ENCODE results near the gene EPHB2. TPM values are rescaled to one million over a fixed set of nuclear protein-coding genes. Genes with fewer than 3 reads are reported as not detected.

Gene EPHB2
- total RNA-seq, 1 donor from 2014 or later = 22.8 TPM

DNA sequence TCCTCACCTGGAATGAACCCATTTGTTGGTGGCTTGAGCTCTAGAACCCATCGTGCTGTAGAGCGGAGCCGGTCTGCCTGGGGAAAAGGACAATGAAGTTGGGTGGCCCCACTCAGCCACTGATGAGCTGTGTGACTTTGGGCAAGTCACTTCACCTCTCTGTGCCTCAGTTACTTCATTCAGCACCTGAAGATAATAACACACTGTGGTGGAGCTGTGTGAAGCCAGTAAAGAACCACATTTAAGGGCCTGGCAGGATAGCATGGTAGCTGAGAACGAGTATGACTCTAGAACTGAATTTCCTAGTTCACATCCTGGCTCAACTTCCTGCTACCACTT, 37.1 kb downstream of the EPHB2 start:
- FAIRE-seq (no peak), DNase-seq (ENCODE audit: low spot score in 2 of 2) (no peak)

DNA sequence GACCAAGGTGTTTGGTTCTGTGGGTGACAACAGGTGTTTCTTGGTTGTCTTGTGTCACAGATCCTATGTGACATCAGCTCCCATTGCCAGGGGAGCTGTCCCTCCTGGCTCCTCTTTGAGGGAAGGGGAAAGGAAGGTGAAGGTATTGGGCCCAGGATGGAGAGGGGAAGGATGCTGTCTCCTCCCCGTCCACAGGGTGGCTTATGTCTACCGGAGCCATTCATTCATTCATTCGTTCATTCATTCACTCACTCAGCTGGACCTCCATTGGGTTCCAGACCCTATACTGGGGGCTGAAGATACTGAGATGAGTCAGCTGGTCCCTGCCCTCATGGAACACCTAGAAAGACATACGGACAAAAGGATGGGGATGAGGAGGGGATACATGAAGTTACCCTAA, 38.9 kb downstream of the EPHB2 start:
- FAIRE-seq (no peak), DNase-seq (ENCODE audit: low spot score in 2 of 2) (no peak)

DNA sequence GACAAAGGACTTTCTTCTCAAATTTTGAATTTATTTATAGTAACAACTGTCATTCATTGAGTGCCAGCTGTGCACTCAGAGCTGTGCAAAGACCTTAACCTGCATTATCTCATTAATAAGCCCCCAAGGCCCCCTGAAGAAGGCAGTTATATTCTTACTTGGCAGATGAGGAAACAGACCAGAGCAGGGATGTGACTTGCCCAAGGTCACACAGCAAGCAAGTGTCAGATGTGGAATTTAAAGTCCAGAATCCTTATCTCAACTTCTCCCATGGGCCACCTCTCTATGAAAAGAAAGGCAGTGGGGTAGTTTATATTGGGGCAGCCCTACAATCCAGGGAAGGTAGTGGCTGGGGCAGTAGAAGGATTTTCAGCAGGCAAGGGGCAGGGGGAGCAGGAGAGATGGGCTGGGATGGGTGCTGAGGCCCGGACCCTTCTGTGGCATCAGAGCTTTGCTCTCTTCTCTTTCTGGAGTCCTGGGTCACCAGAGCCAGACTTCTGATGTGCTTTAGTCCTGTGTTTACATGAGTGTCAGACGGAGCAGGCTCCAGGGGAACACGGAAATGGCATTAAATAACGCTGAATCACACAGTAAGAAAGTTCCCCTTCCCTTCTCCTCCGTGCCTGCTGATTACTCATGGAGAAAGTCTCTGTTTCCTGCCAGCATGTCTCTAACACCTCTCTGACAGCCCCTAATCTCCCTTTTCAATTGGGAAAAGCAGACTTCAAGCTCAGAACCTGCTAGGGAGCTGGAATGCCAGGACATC, 39.5 kb downstream of the EPHB2 start:
- no peak for FAIRE-seq
- DNase-seq (ENCODE audit: low spot score in 2 of 2) = no peak

DNA sequence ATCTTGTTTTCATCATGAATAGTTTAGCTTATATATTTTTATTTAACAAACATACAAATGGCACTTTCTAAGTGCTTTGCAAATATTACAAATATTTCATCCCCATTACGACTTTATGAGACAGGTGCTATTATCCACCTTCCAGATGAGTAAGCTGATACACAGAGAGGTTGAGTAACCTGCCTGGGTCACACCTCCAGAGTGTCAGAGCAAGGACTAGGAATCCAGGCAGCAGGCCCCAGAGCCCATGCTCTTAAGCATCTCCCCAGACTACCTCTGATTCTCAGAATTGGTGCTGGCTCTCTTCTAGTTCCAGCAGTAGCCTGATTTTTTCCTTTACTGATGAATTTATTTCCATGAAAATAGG, 40.0 kb downstream of the EPHB2 start:
- DNase-seq (ENCODE audit: low spot score in 2 of 2) (no peak), FAIRE-seq (no peak)

DNA sequence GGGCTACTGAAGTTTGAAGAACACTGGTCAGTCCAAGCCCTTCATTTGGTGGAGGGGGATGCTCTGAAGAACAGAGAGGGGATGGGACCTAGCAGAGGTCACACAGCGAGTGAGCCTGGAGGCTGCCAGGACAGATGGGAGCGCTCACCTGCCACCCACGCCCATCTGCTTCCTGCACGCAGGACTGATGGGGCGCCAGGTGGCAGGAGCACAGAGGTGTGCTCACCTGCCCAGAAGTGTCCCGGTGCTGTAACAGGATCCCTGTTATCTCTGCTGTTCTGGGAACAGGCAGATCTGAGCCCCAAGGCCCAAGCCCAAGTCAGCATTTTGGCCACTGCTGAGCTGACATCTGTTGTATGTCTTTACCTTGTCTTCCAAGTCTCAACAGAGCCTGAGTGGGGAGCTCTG, 40.5 kb downstream of the EPHB2 start:
- DNase-seq (ENCODE audit: low spot score in 2 of 2) = no peak
- FAIRE-seq = no peak

DNA sequence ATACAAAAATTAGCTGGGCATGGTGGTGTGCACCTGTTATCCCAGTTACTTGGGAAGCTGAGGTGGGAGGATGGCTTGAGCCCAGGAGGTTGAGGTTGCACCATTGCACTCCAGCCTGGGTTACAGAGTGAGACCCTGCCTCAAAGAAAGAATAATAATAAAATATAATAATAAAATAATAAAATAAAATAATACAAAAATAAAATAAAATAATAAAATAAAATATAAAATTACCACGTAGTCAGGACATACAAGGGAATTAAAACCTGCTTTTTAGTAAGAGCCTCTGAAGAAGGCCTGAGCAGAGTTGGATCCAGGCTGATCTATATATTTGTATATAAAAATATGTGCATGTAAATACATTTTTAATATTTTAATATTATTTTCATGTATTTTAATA, 41.7 kb downstream of the EPHB2 start:
- FAIRE-seq = no peak
- no peak for DNase-seq (ENCODE audit: low spot score in 2 of 2)

DNA sequence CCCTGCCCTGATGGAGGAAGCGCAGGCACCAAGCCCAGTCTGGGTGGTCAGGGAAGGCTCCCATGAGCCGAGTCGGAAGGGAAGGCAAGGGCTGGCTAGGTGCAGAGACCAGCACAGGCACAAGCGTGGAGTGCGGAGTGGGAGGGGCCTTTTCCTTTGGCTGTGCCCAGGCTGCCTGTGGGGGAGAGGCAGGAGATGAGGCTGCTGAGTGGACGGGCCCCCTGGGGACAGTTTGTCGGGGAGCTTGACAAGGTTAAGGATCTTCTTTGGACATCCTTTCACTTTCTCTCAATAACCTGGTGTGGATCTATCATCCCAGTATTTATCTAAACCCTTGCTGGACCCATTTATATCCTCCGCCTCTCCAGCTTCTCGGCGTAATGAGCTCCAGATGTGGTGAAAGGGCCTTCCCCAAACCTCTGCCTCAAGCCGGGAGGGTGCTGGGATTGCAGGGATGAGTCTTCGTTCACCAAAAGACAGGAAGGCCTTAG, 42.9 kb downstream of the EPHB2 start:
- DNase-seq (ENCODE audit: low spot score in 2 of 2) = no peak
- FAIRE-seq = no peak

DNA sequence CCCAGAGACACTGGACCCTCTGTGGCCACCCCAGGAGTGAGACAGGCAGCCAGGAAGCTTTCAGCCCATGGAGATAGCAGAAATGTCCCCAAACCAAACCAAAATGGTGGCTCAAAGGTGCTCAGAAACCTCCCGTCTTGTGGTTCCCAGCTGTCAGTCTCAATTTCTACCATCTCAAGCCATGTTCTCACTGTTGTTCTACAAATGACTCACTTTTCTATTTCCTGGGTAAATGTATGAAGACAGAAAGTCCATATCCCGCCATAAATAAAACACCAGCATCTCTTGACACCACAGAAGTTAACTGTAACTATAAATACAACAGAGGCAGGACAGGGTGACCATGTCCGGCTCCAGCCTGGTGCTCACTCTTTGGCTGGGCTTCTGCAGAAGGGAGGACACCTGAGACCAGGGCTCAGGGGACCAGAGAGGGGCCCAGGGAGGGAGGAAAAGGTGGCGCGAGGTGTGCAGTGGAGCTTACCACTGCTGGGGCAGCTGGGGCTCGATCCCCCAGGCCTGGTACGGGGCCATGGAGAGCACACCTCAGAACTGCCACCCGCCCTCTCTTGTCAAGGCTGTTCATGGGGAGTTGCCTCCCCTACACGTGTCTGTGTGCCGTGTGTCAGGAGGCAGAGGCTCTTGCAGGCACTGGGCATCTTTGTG, 43.6 kb downstream of the EPHB2 start:
- no peak for DNase-seq (ENCODE audit: low spot score in 2 of 2)
- no peak for FAIRE-seq

DNA sequence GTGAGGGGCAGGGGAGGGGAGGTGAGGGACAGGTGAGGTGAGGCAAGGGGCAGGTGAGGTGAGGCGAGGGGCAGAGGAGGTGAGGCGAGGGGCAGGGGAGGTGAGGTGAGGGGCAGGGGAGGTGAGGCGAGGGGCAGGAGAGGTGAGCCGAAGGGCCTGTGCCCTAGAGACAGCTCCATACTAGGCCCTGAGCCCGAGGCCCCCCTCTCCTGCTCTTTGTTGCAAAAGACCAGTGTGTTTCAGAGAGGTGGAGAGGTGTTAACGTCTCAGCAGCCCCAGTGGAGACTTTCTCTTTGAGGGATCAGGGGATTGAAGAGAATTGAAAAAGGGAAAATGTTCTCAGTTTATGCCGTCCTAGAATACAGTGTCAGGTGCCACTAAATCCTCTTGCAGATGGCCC, 44.2 kb downstream of the EPHB2 start:
- FAIRE-seq (no peak), DNase-seq (ENCODE audit: low spot score in 2 of 2) (no peak)

DNA sequence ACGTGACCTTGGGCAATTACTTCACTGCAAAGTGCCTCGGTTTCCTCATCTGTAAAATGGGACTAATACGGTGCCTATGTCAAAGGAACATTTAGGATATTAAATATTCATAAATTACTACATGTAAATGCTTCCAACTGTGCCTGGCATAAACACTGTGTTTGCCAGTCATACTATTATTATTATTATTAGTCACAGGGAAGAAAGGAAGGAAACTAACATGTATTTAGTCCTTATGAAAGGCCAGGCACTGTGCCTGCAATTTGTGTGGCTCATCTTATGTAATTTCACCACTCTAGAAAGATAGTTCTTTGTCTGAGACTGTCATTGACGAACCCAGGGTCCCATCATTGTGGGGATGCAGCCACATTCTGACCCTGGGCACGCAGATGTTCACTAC, 45.0 kb downstream of the EPHB2 start:
- DNase-seq (ENCODE audit: low spot score in 2 of 2) (no peak), FAIRE-seq (no peak)

DNA sequence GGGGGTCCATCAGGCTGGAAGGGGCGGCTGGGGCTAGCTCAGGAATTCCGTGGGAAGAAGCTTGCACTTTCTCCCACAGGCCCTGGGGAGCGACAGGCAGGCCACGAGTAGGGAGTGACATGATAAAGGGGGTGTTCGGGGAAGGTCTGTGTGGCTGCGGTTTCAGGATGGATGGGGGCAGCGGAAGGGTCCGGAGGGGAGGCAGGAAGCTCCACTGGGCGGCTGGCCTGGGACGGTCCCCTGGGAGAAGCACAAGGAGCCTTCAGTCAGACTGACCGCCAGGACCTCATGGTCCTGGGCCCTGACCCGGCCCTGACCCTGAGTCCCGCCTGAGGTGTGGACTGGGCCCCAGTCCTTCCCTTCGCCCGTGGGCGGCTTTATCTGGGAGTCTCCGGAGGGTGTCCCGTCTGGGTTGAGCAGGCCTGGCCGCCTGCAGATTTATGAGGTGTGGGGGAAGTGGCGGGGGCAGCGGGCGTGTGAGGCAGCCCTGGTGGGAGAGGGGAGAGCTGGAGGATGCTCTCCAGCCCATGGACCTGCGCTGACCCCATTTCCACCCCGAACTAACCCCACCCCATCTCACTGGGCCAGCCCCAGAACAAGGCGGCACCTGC, 45.6 kb downstream of the EPHB2 start:
- FAIRE-seq = no peak

DNA sequence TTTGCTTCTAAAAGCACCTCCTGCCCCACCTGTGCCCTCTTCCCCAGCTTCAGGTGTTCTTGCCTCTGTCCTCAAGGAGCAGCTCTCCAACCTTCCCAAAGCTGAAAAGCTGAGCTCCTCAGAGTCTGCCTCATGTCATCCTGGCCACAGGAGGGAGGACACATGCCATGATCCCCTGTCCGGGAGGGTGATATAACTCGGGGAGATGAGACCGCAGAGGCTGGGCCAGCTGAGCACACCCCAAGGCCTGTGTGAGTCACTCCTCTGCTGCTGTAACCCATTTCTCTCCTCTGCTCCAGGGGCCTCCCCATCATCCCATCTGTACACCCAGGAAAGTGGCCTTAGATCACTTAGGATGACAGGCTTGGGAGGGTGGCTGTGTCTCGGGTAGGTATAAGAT, 49.8 kb downstream of the EPHB2 start:
- FAIRE-seq = no peak
- peak in 1 of 2 donors; percentile 42 for DNase-seq (ENCODE audit: low spot score in 2 of 2)

More for the DNA sequence above, 45.6 kb downstream of the EPHB2 start:
- no peak for DNase-seq (ENCODE audit: low spot score in 2 of 2)

DNA sequence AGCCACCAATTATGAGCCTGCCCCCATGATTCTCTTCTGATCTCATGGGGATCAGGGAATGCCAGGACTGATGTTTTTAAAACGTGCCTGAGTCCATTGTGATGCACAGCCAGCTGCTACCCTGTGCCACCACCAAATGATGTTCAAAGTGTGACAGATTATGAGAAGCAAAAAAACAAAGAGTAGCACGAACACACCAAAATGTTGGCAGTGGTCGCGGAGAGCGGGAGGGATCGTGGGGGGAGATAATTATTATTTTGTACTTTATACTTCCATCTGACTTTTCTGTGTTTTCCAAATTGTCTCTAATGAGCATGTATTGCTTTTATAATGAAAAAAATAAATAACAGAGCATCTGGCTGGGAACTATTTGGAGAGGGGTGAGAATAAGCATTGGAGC, 50.5 kb downstream of the EPHB2 start:
- no peak for DNase-seq (ENCODE audit: low spot score in 2 of 2)

DNA sequence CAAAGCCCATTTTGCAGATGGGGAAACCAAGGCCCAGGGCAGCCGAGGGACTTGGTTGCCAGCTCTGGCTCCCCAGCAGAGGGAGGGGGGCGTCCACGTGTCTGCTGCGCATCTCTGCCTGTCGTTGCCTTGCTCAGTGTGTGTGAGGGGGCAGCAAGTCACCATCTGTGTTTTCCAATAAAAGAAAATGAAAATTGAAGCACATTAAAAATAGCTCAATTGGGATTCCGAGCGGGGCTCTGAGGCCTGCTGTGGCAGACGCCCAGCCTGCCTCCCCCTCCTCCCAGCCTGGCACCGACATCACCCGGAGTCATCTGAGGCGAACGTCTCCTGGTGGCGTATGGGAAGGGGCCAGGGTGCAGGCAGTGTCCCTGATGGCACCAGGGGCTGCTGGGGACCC, 51.2 kb downstream of the EPHB2 start:
- DNase-seq (ENCODE audit: low spot score in 2 of 2) = peak in 1 of 2 donors; percentile 59
- no peak for FAIRE-seq

More for the DNA sequence above, 50.5 kb downstream of the EPHB2 start:
- FAIRE-seq = no peak

DNA sequence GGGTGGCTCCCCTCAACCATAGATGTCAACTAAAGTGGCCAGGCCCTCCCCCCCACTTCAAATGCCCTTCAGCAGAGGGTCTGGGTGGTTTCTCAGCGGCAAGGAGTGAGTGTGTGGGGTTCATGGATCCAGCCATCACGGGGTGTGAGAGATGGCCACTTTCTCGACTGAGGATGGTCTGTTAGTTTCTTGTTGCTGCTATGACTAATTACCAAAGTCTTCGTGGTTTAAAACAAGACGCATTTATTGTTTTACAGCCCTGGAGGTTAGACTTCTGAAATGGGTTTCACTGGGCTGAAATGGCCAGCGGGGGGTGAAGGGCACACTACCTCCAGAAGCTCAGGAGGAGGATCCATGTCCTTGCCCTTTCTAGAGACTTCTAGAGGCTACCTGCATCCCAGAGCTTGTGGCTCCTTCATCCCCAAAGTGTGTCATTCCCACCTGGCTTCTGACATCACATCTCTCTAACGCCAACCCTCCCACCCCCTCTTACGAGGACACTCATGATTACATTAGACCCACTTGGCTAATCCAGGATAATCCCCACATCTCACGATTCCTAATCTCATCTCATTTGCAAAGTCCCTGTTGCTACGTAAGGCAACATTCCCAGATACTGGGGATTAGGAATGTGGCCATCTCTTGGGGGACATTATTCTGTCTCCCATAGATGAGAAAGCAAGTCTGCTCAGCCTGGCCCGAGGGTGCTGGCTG, 53.0 kb downstream of the EPHB2 start:
- no peak for DNase-seq (ENCODE audit: low spot score in 2 of 2)
- FAIRE-seq = no peak

DNA sequence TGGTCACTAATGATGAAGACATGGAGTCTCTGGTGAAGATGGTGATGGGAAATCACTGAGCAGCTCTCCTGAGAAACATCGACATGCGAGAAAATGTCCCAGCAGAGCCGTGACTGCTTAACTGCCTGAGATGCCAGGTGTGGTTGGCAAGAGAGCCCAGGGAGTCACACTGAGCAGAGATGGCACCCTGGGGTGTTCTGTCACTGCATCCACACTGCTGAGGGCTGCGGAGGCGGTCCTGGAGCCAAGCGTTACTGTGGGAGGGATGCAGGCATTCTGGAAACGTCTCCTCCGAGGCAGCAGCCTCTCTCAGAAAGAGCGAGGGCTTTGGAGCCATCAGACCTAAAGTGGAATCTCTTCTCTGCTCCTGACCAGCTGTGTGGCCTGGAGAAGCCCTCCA, 57.2 kb downstream of the EPHB2 start:
- DNase-seq (ENCODE audit: low spot score in 2 of 2) = no peak

DNA sequence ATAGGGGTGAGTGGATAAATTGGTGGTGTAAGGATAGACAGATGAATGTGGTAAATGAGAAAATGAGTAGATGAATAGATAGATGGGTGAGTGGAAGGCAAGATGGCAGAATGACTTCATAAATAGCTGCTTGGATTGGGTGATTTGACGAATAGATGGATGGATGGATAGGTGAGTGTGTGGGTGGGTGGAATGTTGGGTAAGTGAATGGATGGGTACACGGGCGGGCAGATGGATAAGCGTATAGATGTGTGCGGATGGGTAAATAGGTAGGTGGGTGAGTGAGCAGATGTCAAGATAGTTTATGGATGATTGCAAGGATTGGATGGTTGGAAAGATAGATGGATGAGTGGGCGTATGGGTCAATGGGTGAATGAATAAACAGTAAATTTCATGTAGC, 59.3 kb downstream of the EPHB2 start:
- FAIRE-seq (no peak), DNase-seq (ENCODE audit: low spot score in 2 of 2) (no peak)

More for the DNA sequence above, 57.2 kb downstream of the EPHB2 start:
- no peak for FAIRE-seq

DNA sequence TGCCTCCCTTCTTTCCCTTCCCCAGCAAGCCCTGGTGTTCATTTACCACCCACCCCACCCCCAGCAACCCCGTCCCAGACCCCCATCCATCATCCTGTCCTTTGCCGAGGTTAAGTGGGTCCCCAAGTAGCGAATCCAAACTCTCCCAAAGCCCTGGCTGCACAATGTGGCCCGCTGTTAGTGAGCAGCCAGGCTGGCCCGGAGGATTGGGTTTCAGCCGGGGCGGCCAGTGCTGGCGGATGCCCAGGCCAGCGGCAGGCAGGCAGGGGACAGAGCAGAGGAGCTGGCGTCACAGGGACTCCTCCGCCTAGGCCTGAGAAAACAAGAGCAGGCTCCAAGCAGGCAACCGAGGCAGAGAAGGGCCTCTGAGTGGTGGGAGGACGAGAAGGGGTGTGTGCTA, 61.4 kb downstream of the EPHB2 start:
- DNase-seq (ENCODE audit: low spot score in 2 of 2) (no peak), FAIRE-seq (no peak)

DNA sequence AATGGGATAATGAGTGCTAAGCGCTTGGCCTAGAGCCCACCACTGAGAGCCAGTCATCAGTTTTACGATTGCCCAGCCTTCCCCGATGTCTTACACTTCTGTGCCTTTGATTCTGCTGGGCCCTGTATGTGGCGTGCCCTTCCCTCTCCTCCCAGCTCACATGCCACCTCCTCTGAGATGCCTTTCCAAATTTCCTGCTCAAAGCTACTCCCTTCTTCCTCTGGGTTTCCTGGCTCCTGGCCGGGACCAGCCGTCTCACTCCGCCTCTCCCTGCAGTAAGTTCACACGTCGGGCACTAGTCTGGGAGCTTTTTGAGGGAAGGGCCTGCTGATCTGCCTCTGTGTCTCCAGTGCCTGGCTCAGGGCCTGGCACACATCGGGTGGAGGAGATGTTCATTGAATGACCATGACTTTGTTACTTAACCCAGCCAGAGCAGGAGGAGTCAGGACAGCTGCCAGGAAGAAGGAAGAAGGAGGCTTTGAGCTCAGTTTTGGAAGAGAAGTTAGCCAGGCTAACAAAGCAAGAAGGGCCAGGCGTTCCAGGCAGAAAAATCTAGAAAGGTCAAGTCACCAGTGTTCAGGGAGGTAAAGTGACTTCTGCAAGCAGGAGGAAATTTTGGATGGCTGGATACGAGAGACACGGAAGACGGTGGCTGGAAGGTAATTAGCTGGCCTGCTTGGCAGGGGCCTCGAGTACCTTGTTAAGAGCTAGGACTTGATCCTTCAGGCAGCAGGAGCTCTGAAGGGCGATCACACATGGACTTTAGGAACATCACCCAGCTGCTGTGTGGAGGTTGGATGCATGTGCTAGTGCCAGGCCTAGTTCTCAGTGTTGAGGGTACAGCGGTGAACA, 63.6 kb downstream of the EPHB2 start:
- DNase-seq (ENCODE audit: low spot score in 2 of 2) = no peak
- FAIRE-seq = no peak

DNA sequence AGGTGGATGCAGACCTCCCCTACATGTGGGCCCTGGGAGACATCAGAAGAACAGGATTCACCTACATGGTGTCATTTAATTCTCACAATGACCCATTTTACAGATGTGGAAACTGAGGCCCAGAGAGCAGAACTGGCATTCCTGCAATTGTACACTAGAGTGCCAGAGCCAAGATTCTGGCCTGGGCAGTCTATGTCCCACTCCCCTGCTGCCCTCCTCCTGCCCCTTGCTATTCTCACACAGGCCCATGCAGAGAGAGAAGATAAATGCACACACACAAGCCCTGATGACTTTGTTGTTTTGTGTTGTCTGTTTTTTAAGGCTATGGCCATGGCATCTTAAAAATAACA, 64.2 kb downstream of the EPHB2 start:
- FAIRE-seq = no peak
- no peak for DNase-seq (ENCODE audit: low spot score in 2 of 2)

Data from frontal cortex (tissue), 4 donors.